WTC11 (cell line): ENCODE data around the gene OTUB2. TPM values are rescaled to one million over a fixed set of nuclear protein-coding genes. Genes with fewer than 3 reads are reported as not detected.

Experiments
- AFF4 ChIP-seq: sonication (generic); formaldehyde crosslinking; IDR thresholded peaks from 2 replicates; pipeline ENCODE4 v1.8.1; 2023; ENCODE audit warnings: mild to moderate bottlenecking, missing genetic modification reagents, borderline replicate concordance
- ATF6 ChIP-seq: sonication (generic); formaldehyde crosslinking; IDR thresholded peaks from 2 replicates; pipeline ENCODE4 v1.8.1; 2023; ENCODE audit warnings: mild to moderate bottlenecking, missing genetic modification reagents
- FOXP1 ChIP-seq: sonication (generic); formaldehyde crosslinking; IDR thresholded peaks from 2 replicates; pipeline ENCODE4 v1.8.0; 2022; ENCODE audit warnings: missing genetic modification reagents, mild to moderate bottlenecking, moderate library complexity, borderline replicate concordance
- FOXP4 ChIP-seq: sonication (generic); formaldehyde crosslinking; IDR thresholded peaks from 2 replicates; pipeline ENCODE4 v1.8.0; 2022; ENCODE audit warnings: mild to moderate bottlenecking, missing genetic modification reagents
- HMGXB4 ChIP-seq: sonication (generic); formaldehyde crosslinking; IDR thresholded peaks from 2 replicates; pipeline ENCODE4 v1.8.1; 2023; ENCODE audit warnings: mild to moderate bottlenecking, moderate library complexity, missing genetic modification reagents
- STAT6 ChIP-seq: sonication (generic); formaldehyde crosslinking; conservative IDR thresholded peaks from 2 replicates; pipeline ENCODE4 v1.8.1; 2023; ENCODE audit warnings: mild to moderate bottlenecking, low read depth, missing genetic modification reagents, moderate library complexity
- ZNF121 ChIP-seq: sonication (generic); formaldehyde crosslinking; IDR thresholded peaks from 2 replicates; pipeline ENCODE4 v1.8.0; 2023; ENCODE audit warnings: missing genetic modification reagents
- ZNF425 ChIP-seq: fragments of 250-450 bp; sonication (Bioruptor Pico); conservative IDR thresholded peaks from 2 replicates; pipeline ENCODE4 v1.9.0; 2021; ENCODE audit warnings: mild to moderate bottlenecking
- total RNA-seq: library from RNA; stranded (reverse); gene quantifications from 3 replicates; pipeline ENCODE4 v1.2.3, GENCODE V29; 2021

OTUB2 gene
- total RNA-seq, 1 experiment from 2014 or later, result 3.5 TPM

- TF ChIP-seq ZNF425, result no peak
- peak; percentile 80 for TF ChIP-seq FOXP4 (CRISPR knock-in tag)
- TF ChIP-seq ZNF121 (CRISPR knock-in tag), result 0 out of 2 replicates have a peak, but pooled peaks have one; percentile 2
- TF ChIP-seq ATF6 (CRISPR knock-in tag), result no peak
- no peak for TF ChIP-seq AFF4 (CRISPR knock-in tag)
- TF ChIP-seq STAT6 (CRISPR knock-in tag), result no peak
- peak; percentile 76; the same call in 1 of the 2 replicates for TF ChIP-seq FOXP1 (CRISPR knock-in tag)
- TF ChIP-seq HMGXB4 (CRISPR knock-in tag), result peak; percentile 71
- TF ChIP-seq, all 79 proteins: peak for 20
Measured at GRCh38 chr14:94080621-94081385, 54.7 kb downstream of the OTUB2 start, which contains the start of the genes DDX24 and IFI27L1 (continued).
